ENCODE data around the gene HDAC11.

The HDAC11 gene

DNA sequence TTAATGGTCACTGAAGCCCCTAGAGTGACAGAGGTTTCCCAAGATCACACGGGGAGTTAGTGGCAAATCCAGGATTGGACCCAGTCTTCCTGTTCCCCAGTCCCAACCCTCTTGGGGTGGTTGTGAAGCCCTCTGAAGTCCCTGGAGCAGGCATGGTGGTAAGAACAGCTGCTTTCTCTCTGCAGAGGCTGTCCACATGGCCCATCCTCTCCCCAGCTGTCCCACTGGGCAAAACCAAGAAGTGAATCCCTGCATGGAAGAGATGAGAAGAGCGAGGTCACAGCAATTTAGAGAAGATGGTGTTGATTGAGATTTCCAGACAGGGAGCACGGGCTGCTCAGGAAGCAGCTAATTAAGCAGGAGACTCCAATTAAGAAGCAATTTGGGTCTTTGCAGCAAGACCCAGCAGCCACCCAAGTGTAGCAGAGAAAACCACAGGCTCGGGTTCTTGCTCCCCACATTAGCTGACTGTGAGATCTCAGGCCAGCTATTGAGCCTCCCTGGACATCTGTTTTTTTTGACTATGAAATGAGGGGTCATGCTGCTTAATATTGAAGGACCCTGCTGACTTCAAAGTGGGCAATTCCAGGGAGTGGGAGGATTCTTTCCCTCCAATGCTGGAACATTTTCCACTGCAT, 14.8 kb upstream of the HDAC11 start:
- H3K9me3 ChIP-seq (ENCODE audit: low read depth, low read length) = no peaks in the 10 kb centered on the region
- H3K9ac ChIP-seq (ENCODE audit: insufficient read length) = no peak overlapping the region
- DNase-seq (ENCODE audit: low read depth, low spot score) = no peak
- no peaks in the 10 kb centered on the region for H3K36me3 ChIP-seq (ENCODE audit: insufficient read depth, low read length)
- TF ChIP-seq EZH2 (IDR thresholded peaks at IDR 0.05) (no peak), POLR2AphosphoS5 (IDR thresholded peaks at IDR 0.05; ENCODE audit: borderline replicate concordance, low read depth, low read length) (no peak), FOXP2 (optimal IDR thresholded peaks at IDR 0.05; ENCODE audit: control extremely low read depth, extremely low read length, insufficient read depth) (no peak)
- no peak overlapping the region for H3K27ac ChIP-seq
- H3K4me3 ChIP-seq = no peak overlapping the region

DNA sequence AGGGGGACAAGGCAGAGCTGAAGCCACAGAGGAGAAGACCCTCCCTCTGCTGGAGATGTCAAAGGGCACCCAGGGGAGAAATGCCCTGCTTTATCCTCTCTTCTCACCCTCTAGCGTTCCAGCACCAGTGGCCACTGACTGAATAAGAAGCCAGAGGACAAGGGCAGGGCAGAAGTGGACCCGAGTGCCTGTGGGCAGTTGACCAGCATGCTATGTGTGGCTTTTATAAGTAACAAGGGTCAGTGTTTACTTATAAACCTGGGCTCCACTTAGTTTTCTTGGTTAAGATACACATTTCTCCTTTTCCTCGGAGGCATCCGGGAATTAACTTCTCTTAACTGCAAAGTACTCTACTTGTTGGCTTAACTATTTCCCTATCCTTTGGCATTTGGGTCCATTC, 13.3 kb upstream of the HDAC11 start:
- Histone ChIP-seq H3K36me3 (ENCODE audit: insufficient read depth, low read length) (no peaks in the 10 kb centered on the region), H3K4me3 (no peak overlapping the region), H3K27ac (no peak overlapping the region), H3K9ac (ENCODE audit: insufficient read length) (no peak overlapping the region), H3K9me3 (ENCODE audit: low read depth, low read length) (no peaks in the 10 kb centered on the region)
- no peak for DNase-seq (ENCODE audit: low read depth, low spot score)
- TF ChIP-seq POLR2AphosphoS5 (IDR thresholded peaks at IDR 0.05; ENCODE audit: borderline replicate concordance, low read depth, low read length) (no peak), FOXP2 (optimal IDR thresholded peaks at IDR 0.05; ENCODE audit: control extremely low read depth, extremely low read length, insufficient read depth) (no peak), EZH2 (IDR thresholded peaks at IDR 0.05) (no peak)

DNA sequence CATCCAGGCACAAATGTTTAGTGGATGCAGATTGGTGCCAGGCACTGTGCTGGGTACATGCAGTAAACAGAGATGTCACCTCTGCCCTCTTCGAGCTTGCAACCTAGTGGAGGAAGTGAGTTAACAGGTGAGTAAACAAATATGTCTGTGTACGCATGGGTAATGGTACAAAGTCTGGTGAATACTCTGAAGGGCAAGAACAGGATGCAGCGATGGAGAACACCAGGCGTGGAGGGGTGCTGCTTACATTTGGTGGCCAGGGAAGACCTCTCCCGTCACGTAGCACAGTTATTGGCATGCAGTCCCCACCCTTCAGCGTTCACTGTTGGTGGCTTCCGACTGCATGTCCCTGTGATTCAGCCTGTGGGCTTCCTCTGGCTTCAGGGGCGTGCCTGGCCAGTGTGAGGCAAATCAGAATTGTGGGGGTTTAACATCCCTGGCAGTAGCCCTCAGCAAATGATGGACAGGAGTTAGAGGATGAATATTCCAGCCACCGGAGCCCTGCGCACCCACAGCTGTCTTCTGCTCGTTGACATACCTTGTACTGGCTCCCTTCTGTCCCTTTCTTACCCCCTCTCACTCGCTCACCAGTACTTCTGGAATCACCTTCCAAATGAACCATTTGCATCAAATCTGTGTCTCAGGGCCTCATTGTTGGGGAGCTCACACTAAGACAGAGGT, 9.1 kb upstream of the HDAC11 start:
- Histone ChIP-seq H3K9ac (ENCODE audit: insufficient read length) (no peak overlapping the region), H3K4me3 (no peak overlapping the region), H3K36me3 (ENCODE audit: insufficient read depth, low read length) (no peaks in the 10 kb centered on the region), H3K27ac (no peak overlapping the region), H3K9me3 (ENCODE audit: low read depth, low read length) (no peaks in the 10 kb centered on the region)
- TF ChIP-seq EZH2 (IDR thresholded peaks at IDR 0.05) = no peak
- TF ChIP-seq POLR2AphosphoS5 (IDR thresholded peaks at IDR 0.05; ENCODE audit: borderline replicate concordance, low read depth, low read length) = no peak
- TF ChIP-seq FOXP2 (optimal IDR thresholded peaks at IDR 0.05; ENCODE audit: control extremely low read depth, extremely low read length, insufficient read depth) = no peak
- no peak for DNase-seq (ENCODE audit: low read depth, low spot score)

DNA sequence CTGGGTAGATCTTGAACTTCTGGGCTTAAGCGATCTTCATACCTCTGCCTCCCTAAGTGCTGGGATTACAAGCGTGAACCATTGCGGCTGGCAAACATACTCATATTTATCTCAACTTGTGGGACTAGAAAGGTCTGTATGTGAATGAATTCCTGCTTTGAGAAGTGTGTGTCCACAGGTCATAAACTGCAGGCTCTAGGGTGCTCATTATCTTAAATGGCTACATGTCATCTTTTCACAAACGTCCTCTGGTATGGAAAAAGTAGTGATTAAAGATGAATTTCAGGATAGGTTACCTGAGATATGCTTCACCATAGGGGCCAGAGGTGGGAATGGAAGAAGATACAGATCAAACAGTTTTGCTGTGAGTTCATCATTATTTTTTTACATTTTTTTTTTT, 7.8 kb upstream of the HDAC11 start:
- no peak overlapping the region for H3K27ac ChIP-seq
- no peak for DNase-seq (ENCODE audit: low read depth, low spot score)
- H3K9me3 ChIP-seq (ENCODE audit: low read depth, low read length) = no peaks in the 10 kb centered on the region
- no peak overlapping the region for H3K9ac ChIP-seq (ENCODE audit: insufficient read length)
- H3K4me3 ChIP-seq = no peak overlapping the region
- no peaks in the 10 kb centered on the region for H3K36me3 ChIP-seq (ENCODE audit: insufficient read depth, low read length)
- TF ChIP-seq FOXP2 (optimal IDR thresholded peaks at IDR 0.05; ENCODE audit: control extremely low read depth, extremely low read length, insufficient read depth) (no peak), POLR2AphosphoS5 (IDR thresholded peaks at IDR 0.05; ENCODE audit: borderline replicate concordance, low read depth, low read length) (no peak), EZH2 (IDR thresholded peaks at IDR 0.05) (no peak)

DNA sequence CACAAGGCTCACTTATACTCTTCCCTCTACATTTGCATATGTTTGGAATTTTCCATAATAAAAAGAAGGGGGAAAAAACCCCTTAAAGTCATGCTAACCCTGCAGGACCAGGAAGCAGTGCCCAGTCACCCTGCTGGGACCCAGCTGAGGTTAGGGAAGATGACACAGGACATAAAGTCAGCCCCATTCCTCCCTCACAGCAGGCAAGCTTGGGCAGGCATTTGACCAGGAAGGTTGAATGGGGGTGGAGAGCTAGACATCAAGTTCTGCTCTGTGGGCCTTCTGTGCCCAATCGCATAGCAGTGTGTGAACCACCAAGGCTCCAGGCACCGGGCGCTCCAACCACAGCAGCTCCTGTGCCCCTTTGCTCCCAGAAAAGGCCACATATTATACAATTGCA, 7.1 kb upstream of the HDAC11 start:
- no peaks in the 10 kb centered on the region for H3K36me3 ChIP-seq (ENCODE audit: insufficient read depth, low read length)
- H3K9me3 ChIP-seq (ENCODE audit: low read depth, low read length) = no peaks in the 10 kb centered on the region
- H3K9ac ChIP-seq (ENCODE audit: insufficient read length) = no peak overlapping the region
- no peak for DNase-seq (ENCODE audit: low read depth, low spot score)
- no peak overlapping the region for H3K4me3 ChIP-seq
- TF ChIP-seq FOXP2 (optimal IDR thresholded peaks at IDR 0.05; ENCODE audit: control extremely low read depth, extremely low read length, insufficient read depth) (no peak), EZH2 (IDR thresholded peaks at IDR 0.05) (no peak), POLR2AphosphoS5 (IDR thresholded peaks at IDR 0.05; ENCODE audit: borderline replicate concordance, low read depth, low read length) (no peak)
- no peak overlapping the region for H3K27ac ChIP-seq

DNA sequence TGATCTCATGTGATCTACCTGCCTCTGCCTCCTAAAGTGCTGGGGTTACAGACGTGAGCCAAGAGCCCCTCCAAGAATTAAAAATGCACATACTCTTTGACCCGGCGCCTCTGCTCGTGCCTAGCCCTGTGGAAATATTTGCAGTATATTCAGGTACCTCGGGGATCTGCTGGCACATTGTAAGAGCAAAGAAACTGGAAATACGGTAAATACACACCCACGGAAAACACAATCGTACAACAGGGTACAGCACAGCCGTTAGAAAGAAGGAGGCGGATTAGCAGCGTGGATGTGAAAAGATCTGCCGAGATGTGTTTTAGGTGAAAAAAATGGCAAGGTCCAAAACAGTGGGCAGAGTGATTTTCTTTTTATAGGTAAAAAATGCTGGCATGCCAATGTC, 6.1 kb upstream of the HDAC11 start:
- no peaks in the 10 kb centered on the region for H3K9me3 ChIP-seq (ENCODE audit: low read depth, low read length)
- no peak overlapping the region for H3K4me3 ChIP-seq
- no peak overlapping the region for H3K9ac ChIP-seq (ENCODE audit: insufficient read length)
- TF ChIP-seq EZH2 (IDR thresholded peaks at IDR 0.05) (no peak), POLR2AphosphoS5 (IDR thresholded peaks at IDR 0.05; ENCODE audit: borderline replicate concordance, low read depth, low read length) (no peak), FOXP2 (optimal IDR thresholded peaks at IDR 0.05; ENCODE audit: control extremely low read depth, extremely low read length, insufficient read depth) (no peak)
- DNase-seq (ENCODE audit: low read depth, low spot score) = no peak
- H3K27ac ChIP-seq = no peak overlapping the region
- no peaks in the 10 kb centered on the region for H3K36me3 ChIP-seq (ENCODE audit: insufficient read depth, low read length)

DNA sequence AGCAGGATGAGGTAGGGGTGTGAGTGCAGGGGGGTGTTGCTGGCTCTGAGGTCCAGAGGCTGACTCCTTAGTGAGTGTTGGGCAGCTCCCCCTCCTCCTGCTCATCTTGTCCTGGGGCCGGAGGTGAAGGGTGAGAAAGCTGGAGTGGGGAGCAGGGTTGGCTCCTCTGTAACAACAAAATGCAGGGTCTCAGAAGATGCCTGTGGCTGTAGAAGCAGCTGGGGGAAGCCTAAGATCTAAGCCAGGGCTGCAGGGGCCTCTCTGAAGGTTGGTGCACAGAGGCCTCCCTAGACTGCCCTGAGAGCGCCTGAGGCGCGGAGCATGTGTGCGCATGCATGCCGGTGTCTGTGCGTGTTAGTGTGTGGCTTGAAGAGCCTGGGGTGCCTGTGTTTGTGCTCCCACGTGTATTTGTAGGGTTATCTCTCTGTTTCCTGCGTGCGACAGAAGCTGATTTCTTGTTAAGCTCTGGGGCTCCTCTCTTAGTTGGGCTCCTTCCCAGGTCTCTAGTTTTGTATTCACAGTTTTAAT, 5.3 kb upstream of the HDAC11 start:
- Histone ChIP-seq H3K9me3 (ENCODE audit: low read depth, low read length) (no peaks in the 10 kb centered on the region), H3K9ac (ENCODE audit: insufficient read length) (no peak overlapping the region), H3K4me3 (no peak overlapping the region), H3K27ac (no peak overlapping the region), H3K36me3 (ENCODE audit: insufficient read depth, low read length) (no peaks in the 10 kb centered on the region)
- TF ChIP-seq POLR2AphosphoS5 (IDR thresholded peaks at IDR 0.05; ENCODE audit: borderline replicate concordance, low read depth, low read length) = no peak
- no peak for TF ChIP-seq FOXP2 (optimal IDR thresholded peaks at IDR 0.05; ENCODE audit: control extremely low read depth, extremely low read length, insufficient read depth)
- no peak for TF ChIP-seq EZH2 (IDR thresholded peaks at IDR 0.05)
- DNase-seq (ENCODE audit: low read depth, low spot score) = no peak

DNA sequence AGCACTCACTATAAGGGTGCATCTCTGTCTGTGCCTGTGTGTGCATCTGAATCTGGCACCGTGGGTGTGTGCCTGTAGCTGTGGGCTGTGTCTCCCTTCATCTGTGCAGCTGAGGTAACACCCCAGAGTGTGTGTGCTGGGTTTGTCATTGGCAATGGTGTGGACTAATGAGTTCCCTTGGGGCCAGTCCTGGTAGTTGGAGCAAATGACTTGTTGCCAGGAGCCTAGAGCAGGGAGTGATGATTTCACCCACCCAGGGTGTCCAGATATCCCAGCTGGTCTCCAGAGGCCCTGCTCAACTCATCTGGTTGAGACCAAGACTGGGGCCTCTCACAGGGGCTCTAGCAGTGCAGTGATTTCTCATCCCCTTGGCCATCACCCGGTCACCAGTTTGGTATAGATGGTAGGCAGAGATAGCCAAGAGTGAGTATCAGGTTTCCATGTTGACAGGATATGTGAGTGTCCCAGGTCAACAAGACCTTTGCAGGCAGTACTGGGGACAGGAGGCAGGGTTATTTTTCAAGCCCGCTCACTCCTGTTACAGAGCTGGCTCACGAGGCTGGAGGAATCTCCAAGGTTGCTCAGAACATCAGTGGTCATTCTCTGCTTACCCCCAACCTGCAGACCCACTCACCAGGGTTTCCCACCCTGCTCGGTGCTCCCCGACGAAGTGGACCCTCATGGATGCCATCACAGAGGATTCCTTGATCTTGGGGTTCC, 4.1 kb upstream of the HDAC11 start:
- TF ChIP-seq POLR2AphosphoS5 (IDR thresholded peaks at IDR 0.05; ENCODE audit: borderline replicate concordance, low read depth, low read length) (no peak), FOXP2 (optimal IDR thresholded peaks at IDR 0.05; ENCODE audit: control extremely low read depth, extremely low read length, insufficient read depth) (no peak), EZH2 (IDR thresholded peaks at IDR 0.05) (no peak)
- Histone ChIP-seq H3K4me3 (no peak overlapping the region), H3K36me3 (ENCODE audit: insufficient read depth, low read length) (no peaks in the 10 kb centered on the region), H3K9me3 (ENCODE audit: low read depth, low read length) (no peaks in the 10 kb centered on the region), H3K27ac (no peak overlapping the region), H3K9ac (ENCODE audit: insufficient read length) (no peak overlapping the region)
- no peak for DNase-seq (ENCODE audit: low read depth, low spot score)
